Activated T-helper 1 cell treated with Interleukin-2 at 50 U/mL for 16 hours (primary cell): Measurements from ENCODE around the gene TNFSF10.
"Not testable (repeated sequence)": the region's sequence is repeated elsewhere in the genome, so short reads cannot be mapped to it uniquely, and the experiment has no call there.

Experiments
- DNase-seq: peaks from one replicate; pipeline ENCODE4 v3.0.0-alpha.2; 2020; ENCODE audit warnings: low read depth

Gene TNFSF10

GRCh38 chr3:172543884-172544283, 20.7 kb upstream of the TNFSF10 start:
- DNase-seq: no peak

GRCh38 chr3:172543419-172543818, 20.2 kb upstream of the TNFSF10 start:
- DNase-seq: no peak

GRCh38 chr3:172542999-172543398, 19.8 kb upstream of the TNFSF10 start:
- no peak for DNase-seq

- DNase-seq: no peak
Measured at GRCh38 chr3:172541945-172542488, 18.8 kb upstream of the TNFSF10 start.

GRCh38 chr3:172540049-172540448, 16.8 kb upstream of the TNFSF10 start:
- DNase-seq: no peak

- no peak for DNase-seq
Measured at GRCh38 chr3:172539273-172539672, 16.0 kb upstream of the TNFSF10 start.

GRCh38 chr3:172538368-172539151, 15.3 kb upstream of the TNFSF10 start:
- no peak for DNase-seq

GRCh38 chr3:172537507-172538158, 14.4 kb upstream of the TNFSF10 start:
- no peak for DNase-seq

- no peak for DNase-seq
Measured at GRCh38 chr3:172536993-172537419, 13.8 kb upstream of the TNFSF10 start.

GRCh38 chr3:172536505-172536904, 13.3 kb upstream of the TNFSF10 start:
- no peak for DNase-seq

- DNase-seq: no peak
Measured at GRCh38 chr3:172530566-172530965, 7.3 kb upstream of the TNFSF10 start.

- no peak for DNase-seq
Measured at GRCh38 chr3:172530101-172530561, 6.9 kb upstream of the TNFSF10 start.

GRCh38 chr3:172528677-172529076, 5.4 kb upstream of the TNFSF10 start:
- DNase-seq: no peak

GRCh38 chr3:172527306-172527705, 4.1 kb upstream of the TNFSF10 start:
- no peak for DNase-seq

GRCh38 chr3:172525116-172525613, 1.9 kb upstream of the TNFSF10 start:
- no peak for DNase-seq

GRCh38 chr3:172524611-172525010, 1.4 kb upstream of the TNFSF10 start:
- DNase-seq: no peak

GRCh38 chr3:172521837-172522726, 1.1 kb downstream of the TNFSF10 start:
- DNase-seq: not testable (repeated sequence)

- no peak for DNase-seq
Measured at GRCh38 chr3:172520301-172520831, 2.9 kb downstream of the TNFSF10 start.

GRCh38 chr3:172519740-172520139, 3.5 kb downstream of the TNFSF10 start:
- DNase-seq: no peak

- DNase-seq: no peak
Measured at GRCh38 chr3:172518929-172519640, 4.1 kb downstream of the TNFSF10 start.

- no peak for DNase-seq
Measured at GRCh38 chr3:172517859-172518466, 5.3 kb downstream of the TNFSF10 start.
